Rectal smooth muscle tissue (tissue), 1 donor: ENCODE measurements around the gene VTCN1.
"Not testable (repeated sequence)": the region's sequence is repeated elsewhere in the genome, so short reads cannot be mapped to it uniquely, and the experiment has no call there.

Experiments
- H3K27ac ChIP-seq: one replicate; pipeline ENCODE4 v1.7.0; 2013; ENCODE audit warnings: low read depth, low read length, inconsistent platforms
- H3K27me3 ChIP-seq: one replicate; pipeline ENCODE4 v1.7.0; 2013; ENCODE audit warnings: low read length; ENCODE audit not compliant: control insufficient read depth, insufficient read depth
- H3K36me3 ChIP-seq: one replicate; pipeline ENCODE4 v1.7.0; 2013; ENCODE audit warnings: low read length; ENCODE audit not compliant: control insufficient read depth, insufficient read depth
- H3K4me1 ChIP-seq: one replicate; pipeline ENCODE4 v1.7.0; 2013; ENCODE audit warnings: low read length; ENCODE audit not compliant: control insufficient read depth, insufficient read depth
- H3K4me3 ChIP-seq: one replicate; pipeline ENCODE4 v1.7.0; 2013; ENCODE audit warnings: low read length
- H3K9ac ChIP-seq: one replicate; pipeline ENCODE4 v1.7.0; 2013; ENCODE audit warnings: low read length

VTCN1 gene, protein sequence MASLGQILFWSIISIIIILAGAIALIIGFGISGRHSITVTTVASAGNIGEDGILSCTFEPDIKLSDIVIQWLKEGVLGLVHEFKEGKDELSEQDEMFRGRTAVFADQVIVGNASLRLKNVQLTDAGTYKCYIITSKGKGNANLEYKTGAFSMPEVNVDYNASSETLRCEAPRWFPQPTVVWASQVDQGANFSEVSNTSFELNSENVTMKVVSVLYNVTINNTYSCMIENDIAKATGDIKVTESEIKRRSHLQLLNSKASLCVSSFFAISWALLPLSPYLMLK

DNA sequence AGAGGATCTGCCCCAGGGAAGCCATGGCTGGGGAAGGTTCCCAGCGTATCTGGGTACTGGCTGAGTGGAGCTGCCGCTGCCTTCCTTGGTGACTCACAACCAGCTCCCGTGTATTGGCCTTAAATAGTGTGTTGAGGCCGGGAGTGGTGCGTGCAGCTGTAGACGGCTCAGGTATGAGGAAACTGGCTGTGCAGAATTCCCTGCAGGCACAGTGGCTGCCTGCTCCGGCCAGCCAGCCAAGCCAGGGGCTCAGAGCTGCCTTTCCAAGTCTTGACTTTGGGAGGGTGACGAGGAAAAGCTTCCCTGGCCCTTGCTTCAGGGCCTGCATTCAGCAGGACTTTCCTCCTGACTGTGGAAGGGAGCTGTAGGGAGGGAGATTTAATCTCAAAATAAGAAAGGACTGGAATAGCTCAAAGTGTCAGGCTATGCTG, at the start of gene VTCN1:
TSS of gene VTCN1 (minus strand) at position 97 of the 431 bp plus-strand sequence. CDS start at position 25, 72 bp downstream.
- H3K4me1 ChIP-seq = no peaks in the 10 kb centered on the region
- no peak within 1 kb of the TSS for H3K4me3 ChIP-seq
- H3K36me3 ChIP-seq = no peaks in the 10 kb centered on the region
- H3K9ac ChIP-seq = no peak within 1 kb of the TSS
- no peak within 1 kb of the TSS for H3K27ac ChIP-seq
- H3K27me3 ChIP-seq = no peaks in the 10 kb centered on the region

- H3K36me3 ChIP-seq = no peaks in the 10 kb centered on the region
- H3K4me1 ChIP-seq = no peaks in the 10 kb centered on the region
- no peak overlapping the region for H3K9ac ChIP-seq
- no peak overlapping the region for H3K27ac ChIP-seq
- no peak overlapping the region for H3K4me3 ChIP-seq
- H3K27me3 ChIP-seq = no peaks in the 10 kb centered on the region
These were observed 48.1 kb upstream of the VTCN1 start for GRCh38 chr1:117258791-117259190.

DNA sequence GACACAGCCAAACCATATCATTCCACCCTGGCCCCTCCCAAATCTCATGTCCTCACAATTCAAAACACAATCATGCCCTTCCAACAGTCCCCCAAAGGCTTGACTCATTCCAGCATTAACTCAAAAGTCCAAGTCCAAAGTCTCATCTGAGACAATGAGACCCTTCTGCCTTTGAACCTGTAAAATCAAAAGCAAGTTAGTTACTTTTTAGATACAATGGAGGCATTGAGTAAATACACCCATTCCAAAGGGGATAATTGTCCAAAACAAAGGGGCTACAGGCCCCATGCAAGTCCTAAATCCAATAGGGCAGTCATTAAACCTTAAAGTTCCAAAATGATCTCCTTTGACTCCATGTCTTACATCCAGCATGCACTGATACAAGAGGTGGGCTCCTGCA, 47.3 kb upstream of the VTCN1 start:
- H3K4me1 ChIP-seq, H3K36me3 ChIP-seq: not testable (repeated sequence)

GRCh38 chr1:117257291-117257690, 46.6 kb upstream of the VTCN1 start:
- no peaks in the 10 kb centered on the region for H3K27me3 ChIP-seq
- H3K36me3 ChIP-seq = no peaks in the 10 kb centered on the region
- no peaks in the 10 kb centered on the region for H3K4me1 ChIP-seq
- H3K4me3 ChIP-seq = no peak overlapping the region
- no peak overlapping the region for H3K27ac ChIP-seq
- H3K9ac ChIP-seq = no peak overlapping the region

More for the DNA sequence above, 47.3 kb upstream of the VTCN1 start:
- H3K27ac ChIP-seq, H3K9ac ChIP-seq, H3K4me3 ChIP-seq, H3K27me3 ChIP-seq: not testable (repeated sequence)

- no peaks in the 10 kb centered on the region for H3K4me1 ChIP-seq
- H3K9ac ChIP-seq = no peak overlapping the region
- no peak overlapping the region for H3K27ac ChIP-seq
- H3K4me3 ChIP-seq = no peak overlapping the region
- no peaks in the 10 kb centered on the region for H3K36me3 ChIP-seq
- H3K27me3 ChIP-seq = no peaks in the 10 kb centered on the region
These were observed 39.4 kb upstream of the VTCN1 start for GRCh38 chr1:117250061-117250606.

GRCh38 chr1:117244971-117245370, 34.2 kb upstream of the VTCN1 start:
- Histone ChIP-seq H3K36me3 (no peaks in the 10 kb centered on the region), H3K27ac (no peak overlapping the region), H3K9ac (no peak overlapping the region), H3K4me1 (no peaks in the 10 kb centered on the region), H3K4me3 (no peak overlapping the region), H3K27me3 (no peaks in the 10 kb centered on the region)

- no peaks in the 10 kb centered on the region for H3K27me3 ChIP-seq
- H3K9ac ChIP-seq = no peak overlapping the region
- no peak overlapping the region for H3K4me3 ChIP-seq
- H3K27ac ChIP-seq = no peak overlapping the region
- H3K4me1 ChIP-seq = no peaks in the 10 kb centered on the region
- H3K36me3 ChIP-seq = no peaks in the 10 kb centered on the region
These were observed 33.6 kb upstream of the VTCN1 start for GRCh38 chr1:117244306-117244705.

DNA sequence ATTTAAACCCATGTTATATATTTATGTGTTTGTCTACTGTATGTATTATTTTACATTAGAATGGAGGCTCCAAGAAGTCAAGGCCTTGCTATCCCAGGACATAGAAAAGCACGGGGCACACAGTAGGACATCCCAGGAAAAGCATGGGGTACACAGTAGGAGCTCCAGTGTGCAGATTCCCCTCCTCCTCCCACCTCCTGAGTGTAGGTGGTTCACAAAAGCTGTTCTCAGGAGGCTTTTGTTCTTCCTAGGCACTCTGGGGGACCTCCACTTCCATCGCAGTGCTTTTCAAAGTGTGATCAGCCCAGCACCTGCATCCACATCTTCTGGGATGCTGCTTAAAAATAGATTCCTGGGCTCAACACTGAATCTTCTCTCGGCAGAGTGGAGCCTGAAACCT, 30.8 kb upstream of the VTCN1 start:
- no peak overlapping the region for H3K4me3 ChIP-seq
- no peak overlapping the region for H3K27ac ChIP-seq
- no peak overlapping the region for H3K9ac ChIP-seq
- no peaks in the 10 kb centered on the region for H3K36me3 ChIP-seq
- H3K4me1 ChIP-seq = no peaks in the 10 kb centered on the region
- H3K27me3 ChIP-seq = no peaks in the 10 kb centered on the region

GRCh38 chr1:117240547-117240946, 29.8 kb upstream of the VTCN1 start:
- Histone ChIP-seq H3K36me3 (no peaks in the 10 kb centered on the region), H3K4me1 (no peaks in the 10 kb centered on the region)

GRCh38 chr1:117239467-117239866, 28.7 kb upstream of the VTCN1 start:
- no peaks in the 10 kb centered on the region for H3K4me1 ChIP-seq
- H3K36me3 ChIP-seq = no peaks in the 10 kb centered on the region
- no peaks in the 10 kb centered on the region for H3K27me3 ChIP-seq
- no peak overlapping the region for H3K4me3 ChIP-seq
- no peak overlapping the region for H3K9ac ChIP-seq
- no peak overlapping the region for H3K27ac ChIP-seq

More at GRCh38 chr1:117240547-117240946, 29.8 kb upstream of the VTCN1 start:
- H3K27me3 ChIP-seq = no peaks in the 10 kb centered on the region
- no peak overlapping the region for H3K27ac ChIP-seq
- no peak overlapping the region for H3K4me3 ChIP-seq
- H3K9ac ChIP-seq = no peak overlapping the region

GRCh38 chr1:117237726-117238381, 27.1 kb upstream of the VTCN1 start:
- H3K36me3 ChIP-seq = no peaks in the 10 kb centered on the region
- H3K4me1 ChIP-seq = no peaks in the 10 kb centered on the region
- no peaks in the 10 kb centered on the region for H3K27me3 ChIP-seq
- no peak overlapping the region for H3K9ac ChIP-seq
- H3K4me3 ChIP-seq = no peak overlapping the region
- H3K27ac ChIP-seq = no peak overlapping the region

GRCh38 chr1:117235863-117236465, 25.2 kb upstream of the VTCN1 start:
- Histone ChIP-seq H3K27me3 (no peaks in the 10 kb centered on the region), H3K27ac (no peak overlapping the region), H3K36me3 (no peaks in the 10 kb centered on the region), H3K4me3 (no peak overlapping the region), H3K4me1 (peaks cover 5% of the 10 kb centered on the region), H3K9ac (no peak overlapping the region)
